ENCODE results near the gene THEM4.
"Not testable (repeated sequence)": the region's sequence is repeated elsewhere in the genome, so short reads cannot be mapped to it uniquely, and the experiment has no call there.

Gene THEM4

DNA sequence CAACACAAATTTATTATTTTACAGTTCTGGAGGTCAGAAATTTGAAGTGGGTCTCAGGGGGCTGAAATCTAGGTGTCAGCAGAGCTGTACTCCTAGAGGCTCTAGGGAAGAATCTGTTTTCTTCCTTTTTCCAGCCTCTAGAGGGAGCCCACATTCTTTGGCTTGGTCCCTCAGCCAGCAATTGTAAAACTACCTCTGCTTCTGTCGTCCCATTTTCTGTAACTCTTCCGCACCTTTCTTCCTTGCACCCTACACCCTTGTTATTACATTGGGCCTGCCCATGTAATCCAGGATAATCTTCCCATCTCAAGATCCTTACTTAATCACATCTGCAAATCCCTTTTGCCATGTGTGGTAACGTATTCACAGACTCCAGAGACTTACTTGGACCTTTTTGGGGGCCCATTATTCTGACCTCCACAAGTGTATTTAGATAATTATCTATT lies 24.8 kb upstream of the THEM4 start:
- DNase-seq = peak; percentile 69

DNA sequence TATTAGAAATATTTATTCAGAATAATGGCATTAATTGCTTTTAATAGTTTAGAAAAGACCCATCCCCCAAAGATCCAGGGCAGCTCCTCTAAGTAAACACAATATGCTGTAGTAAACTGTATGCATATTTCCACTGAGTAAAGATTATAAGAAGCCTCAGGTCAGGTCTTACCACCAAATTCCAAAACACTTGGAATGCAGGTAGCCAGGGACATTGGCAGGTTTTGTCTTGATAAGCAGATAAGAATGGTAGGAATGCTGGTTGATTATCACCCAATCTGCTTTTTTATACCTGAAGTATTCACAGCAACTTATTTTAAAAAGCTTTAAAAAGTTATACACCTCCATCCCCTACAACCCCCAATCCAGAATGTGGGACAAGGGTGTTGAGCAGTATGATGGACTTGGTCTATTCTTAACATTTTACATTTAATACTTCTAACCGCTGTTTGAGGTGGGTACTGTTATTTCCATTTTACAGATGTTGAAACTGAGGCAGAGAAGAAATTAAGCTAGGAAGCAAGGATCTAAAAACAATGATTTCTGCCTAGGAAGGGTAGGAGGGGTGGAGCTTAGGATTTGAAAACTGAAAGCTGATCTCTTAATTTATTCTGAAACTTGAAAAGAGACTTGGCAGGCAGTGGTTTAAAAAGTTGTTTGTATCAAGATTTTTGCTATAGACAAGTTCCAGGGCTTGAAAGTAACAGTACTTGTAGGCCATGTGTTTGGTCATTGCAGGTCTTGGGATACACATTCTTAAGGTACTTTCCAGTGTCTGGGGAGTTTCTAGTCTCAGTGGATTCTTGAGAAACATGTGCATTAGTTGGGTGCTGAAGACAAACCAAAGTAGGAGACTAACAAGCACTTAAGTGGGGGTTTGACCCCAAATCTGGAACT lies 15.6 kb upstream of the THEM4 start:
- DNase-seq = no peak

DNA sequence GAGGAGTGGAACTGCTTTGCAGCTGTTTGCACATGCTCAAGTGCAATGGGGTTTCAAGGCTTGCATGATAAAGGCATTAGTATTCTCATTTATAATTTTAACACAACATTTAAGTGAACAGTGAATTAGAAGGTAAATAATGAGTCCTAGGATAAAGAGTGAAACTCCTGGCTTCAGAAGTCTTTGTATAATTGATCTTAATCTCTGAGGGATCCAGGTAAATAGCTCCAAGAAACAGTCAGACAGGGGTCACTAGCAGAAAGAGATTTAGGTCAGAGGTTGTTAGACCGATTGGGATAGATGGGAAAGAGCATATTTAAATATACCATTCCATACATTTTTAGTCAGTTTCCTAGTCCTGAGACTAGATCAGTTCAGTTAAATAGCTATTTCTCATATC lies 14.1 kb upstream of the THEM4 start:
- DNase-seq = no peak

DNA sequence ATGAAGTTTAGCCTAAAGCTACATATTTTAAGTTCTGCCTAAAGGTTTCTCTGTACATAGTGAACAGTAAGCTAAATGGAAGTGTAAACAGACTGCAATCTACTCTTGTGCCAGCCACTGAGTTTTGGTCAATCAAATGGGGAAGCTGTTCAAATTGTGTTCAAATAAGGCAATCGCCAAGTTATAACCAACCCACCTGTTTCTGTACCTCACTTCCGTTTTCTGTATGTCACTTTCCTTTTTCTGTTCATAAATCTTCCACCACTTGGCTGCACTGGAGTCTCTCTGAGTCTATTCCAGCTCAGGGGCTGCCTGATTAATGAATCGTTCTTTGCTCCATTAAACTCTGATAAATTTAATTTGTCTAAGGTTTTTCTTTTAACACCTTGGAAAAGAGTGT lies 10.8 kb upstream of the THEM4 start:
- no peak for DNase-seq

DNA sequence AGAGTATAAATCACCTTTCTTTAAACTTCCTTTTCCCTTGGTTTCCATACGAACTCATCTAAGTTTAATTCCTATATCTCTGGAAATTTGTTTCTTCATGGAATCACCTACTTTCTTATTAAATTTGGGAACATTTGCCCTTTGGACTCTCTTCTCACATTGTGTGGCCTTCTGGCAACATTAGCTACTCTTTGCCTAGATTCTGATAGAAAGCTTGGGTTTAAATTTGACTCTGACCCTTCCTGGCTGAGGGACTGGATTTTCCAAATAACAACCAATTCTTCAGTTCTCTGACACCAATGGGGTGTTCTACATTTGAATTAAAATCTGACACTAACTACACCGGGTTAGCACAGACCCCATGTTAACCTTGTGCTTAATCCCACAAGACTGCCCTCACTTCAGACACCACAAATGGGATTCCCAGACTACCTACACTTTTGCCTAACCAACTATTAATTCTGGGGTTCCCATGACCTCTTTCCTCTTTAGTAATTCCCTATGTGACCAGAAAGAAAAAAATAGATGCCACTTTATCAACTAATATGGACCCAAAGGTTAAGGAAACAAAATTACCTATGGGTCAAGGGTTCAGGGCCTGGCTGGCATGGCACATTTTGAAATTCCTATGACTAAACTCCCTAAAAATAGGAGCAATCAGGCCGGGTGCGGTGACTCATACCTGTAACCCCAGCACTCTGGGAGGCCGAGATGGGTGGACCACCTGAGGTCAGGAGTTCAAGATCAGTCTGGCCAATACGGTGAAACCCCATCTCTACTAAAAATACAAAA lies 9.7 kb upstream of the THEM4 start:
- DNase-seq = no peak

DNA sequence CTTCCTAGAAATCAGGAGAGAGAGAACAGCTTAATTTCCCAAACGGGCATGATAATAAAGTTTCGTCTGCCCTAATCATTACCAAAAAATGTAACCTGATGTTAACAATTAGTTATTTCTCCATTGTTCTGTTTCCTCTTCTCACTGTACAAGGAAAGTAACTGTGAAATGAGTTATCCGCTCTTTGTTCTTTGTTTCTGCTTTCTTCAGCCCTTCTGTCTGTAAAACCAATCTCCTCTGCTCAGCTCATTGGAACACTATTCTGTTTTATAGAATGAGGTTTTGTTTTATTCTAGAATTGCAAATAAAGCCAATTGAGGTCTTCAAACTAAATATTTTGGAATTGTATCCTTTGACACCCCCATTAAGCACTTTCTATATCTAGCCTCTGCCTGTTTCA lies 8.8 kb upstream of the THEM4 start:
- DNase-seq = no peak

DNA sequence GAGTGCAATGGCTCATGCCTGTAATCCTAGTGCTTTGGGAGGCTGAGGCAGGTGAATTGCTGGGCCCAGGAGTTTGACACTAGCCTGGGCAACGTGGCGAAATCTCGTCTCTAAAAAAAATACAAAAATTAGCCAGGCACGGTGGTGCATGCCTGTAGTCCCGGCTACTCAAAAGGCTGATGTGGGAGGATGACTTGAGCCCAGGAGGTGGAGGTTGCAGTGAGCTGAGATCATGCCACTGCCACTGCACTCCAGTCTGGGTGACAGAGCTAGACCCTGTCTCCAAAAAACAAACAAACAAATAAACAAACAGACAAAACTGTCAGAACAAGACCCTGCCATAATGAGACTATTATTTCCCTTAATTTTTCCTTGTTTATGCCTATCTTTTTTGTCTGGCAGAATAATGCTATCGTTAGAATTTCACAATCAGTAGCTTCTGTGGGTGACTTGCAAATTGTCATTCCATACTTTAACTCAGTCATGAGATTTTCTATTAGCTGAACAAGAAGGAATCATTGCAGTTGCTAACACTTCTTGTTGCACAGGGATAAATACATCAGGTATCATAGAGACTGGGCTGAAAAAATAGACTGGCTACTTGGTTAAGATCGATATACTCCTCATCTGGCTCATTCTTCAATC lies 7.5 kb upstream of the THEM4 start:
- DNase-seq = no peak

DNA sequence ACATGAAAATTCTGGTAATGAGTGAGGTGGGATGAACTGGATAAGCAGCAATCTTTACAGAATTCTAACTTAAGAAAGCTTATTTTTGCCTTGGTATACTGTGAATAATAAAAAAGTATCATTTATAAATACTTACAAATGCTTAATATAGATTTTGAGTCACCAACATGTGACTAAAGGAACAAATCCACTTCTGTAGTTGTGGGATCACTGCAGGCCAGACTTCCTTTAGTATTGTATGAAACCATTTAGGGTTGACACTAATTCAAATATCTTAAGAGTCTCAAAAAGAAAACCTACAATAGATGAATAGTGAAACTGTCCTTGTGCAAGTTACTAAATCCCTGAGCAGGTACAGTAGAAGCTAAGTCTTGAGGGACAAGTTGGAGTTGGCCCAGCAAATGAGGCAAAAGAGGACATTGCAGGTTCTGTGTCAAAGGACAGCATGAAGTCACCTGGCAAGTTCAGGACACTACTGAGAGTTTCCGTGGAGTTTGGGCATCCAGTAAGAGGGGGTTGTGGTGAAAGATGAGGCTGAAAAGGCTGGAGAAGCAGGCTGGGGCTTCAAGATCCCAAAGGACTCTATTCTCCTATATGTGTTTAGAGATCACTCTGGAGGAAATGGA lies 5.9 kb upstream of the THEM4 start:
- DNase-seq = no peak

DNA sequence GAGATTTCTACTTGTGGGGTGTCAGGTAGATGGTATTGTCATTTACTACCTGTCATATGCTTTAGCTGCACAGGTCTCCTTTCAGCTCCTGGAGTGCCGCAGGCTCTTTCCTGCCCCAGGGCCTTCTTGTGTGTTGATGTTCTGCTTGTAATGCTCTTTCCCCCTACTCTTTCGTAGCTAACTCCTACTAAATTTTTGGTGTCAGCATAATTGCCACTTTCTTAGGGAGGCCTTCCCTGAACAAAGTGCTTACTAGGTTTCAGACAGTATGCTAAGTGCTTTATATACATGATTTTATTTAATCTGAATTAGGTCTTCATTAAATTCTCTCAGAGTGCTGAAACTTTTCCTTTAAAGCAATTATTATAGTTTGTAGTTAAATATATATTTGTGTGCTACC lies 4.8 kb upstream of the THEM4 start:
- DNase-seq = no peak

DNA sequence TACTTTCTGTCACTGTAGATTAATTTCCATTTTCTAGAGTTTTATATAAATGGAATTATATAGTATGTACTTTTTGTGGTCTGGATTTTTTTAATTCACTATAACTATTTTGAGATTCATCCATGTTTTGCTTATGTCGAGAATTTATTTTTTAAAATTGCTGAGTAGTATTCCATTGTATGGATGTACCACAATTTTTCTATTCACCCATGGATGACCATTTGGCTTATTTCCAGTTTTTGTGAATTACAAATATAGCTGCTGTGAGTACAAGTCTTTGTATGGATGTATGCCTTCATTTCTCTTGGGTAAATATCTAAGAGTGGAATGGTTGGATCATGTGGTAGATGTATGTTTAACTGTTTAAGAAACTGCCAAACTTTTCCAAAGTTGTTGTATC lies 3.7 kb upstream of the THEM4 start:
- DNase-seq = no peak

DNA sequence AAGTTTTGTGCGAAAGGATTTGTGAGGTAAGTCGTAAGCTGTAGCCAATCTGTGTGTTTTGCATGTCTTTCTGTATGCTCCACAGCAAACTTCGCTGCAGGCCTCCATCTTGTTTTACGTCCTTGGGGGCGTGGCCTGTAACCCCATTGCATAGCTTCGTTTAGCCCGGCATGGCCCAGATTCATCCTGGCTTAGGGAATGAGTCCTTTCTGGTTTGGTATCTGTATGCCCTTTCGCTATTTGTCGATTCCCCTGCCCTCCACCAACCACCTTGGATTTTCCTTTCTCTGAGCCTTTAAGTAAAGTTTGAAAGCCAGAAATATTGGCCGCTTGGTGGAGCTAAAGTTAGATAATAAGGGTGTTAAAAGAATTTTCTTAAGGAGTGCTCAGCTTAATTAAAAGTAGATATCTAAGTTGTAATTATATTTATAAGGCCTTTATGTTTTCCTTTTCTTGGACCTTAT lies 1.1 kb downstream of the THEM4 start:
- DNase-seq = no peak

DNA sequence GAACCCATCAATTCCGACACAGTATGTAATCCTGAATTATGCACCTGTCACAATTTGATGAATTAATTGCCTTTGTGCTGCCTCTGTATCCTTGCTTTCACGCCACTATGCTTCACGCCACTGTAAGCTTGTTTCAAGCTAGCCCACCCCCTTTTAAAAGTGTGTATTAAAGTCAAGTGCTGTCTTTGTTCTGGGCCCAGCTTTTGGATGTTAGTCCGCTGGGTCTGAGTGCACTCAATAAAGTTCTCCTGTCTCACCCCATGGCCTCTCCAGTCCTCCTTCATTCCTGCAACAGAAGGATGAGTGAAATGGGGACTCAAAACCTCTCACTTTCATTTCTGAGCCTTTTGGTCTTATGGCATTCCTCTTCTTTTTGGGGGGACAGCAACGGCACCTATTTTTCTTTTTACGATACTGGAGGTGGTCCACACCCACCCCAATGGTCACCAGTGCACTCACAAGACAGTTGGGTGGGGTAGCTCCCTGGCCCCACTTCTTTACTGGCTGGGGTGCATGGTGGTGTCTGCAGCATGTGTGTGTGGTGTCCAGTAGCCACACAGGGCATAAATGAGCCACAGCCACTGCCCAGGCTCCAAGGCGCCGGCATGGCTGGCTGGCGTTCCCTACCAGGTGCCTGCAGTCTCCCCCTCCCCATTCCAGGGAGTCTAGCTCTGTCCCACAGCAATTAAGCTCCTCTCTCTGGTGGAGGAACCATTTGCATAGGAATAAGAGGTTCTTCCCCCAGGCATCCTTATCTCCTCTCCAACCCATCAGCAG lies 1.8 kb downstream of the THEM4 start:
- DNase-seq = no peak

DNA sequence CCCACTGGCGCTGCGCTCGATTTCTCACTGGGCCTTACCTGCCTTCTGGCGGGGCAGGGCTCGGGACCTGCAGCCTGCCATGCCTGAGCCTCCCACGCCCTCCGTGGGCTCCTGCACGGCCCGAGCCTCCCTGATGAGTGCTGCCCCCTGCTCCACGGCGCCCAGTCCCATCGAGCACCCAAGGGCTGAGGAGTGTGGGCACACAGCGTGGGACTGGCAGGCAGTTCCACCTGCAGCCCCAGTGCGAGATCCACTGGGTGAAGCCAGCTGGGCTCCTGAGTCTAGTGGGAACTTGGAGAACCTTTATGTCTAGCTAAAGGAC lies 3.0 kb downstream of the THEM4 start:
- DNase-seq = not testable (repeated sequence)

DNA sequence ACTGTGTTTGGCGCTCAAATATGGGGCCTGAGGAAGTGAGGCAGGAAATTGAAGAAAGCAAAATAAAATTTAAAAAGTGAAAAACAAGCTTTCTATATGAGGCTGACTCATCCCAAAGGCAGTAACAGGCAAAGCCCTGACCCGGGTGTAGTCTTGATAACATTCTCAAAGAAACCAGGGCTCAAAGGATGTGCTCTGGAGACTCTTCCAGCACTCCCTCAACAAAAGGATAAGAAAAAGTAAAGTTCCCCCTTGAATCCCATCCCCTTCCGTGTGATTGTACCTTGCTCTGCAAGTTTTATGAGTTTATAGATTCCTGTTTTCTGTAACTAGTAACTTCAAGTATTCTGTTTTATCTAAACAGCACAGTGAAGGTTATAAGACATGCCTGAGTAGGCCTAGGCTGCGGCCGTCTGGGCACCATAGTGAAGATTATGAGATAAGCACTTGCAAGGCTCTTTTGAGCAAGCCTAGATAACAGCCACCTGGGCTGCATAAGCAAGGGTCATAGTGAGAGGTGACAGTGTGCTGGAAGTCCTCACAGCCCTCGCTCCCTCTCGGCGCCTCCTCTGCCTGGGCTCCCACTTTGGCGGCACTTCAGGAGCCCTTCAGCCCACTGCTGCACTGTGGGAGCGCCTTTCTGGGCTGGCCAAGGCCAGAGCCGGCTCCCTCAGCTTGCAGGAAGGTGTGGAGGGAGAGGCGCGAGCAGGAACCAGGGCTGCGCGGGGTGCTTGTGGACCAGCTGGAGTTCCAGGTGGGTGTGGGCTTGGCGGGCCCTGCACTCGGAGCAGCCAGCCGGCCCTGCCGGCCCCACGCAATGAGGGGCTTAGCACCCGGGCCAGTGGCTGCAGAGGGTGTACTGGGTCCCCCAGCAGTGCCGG lies 3.6 kb downstream of the THEM4 start:
- DNase-seq = not testable (repeated sequence)

DNA sequence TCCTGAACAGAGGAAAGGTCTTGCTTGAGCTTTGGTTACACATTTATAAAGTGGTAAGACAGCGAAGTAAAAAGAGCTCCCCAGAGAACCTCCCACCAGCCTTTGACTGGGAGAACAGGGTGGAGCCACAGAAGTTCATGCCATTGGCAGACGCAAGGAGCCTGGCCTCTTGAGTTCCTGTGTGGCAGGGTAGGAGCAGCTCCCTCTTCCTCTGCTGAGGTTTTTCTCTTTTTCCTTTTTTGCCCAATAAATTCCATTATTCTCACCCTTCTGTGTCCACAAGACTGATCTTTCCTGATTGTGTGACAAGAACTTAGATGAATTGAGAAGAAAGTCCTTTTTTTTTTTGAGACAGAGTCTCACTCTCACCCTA lies 4.3 kb downstream of the THEM4 start:
- DNase-seq = no peak

DNA sequence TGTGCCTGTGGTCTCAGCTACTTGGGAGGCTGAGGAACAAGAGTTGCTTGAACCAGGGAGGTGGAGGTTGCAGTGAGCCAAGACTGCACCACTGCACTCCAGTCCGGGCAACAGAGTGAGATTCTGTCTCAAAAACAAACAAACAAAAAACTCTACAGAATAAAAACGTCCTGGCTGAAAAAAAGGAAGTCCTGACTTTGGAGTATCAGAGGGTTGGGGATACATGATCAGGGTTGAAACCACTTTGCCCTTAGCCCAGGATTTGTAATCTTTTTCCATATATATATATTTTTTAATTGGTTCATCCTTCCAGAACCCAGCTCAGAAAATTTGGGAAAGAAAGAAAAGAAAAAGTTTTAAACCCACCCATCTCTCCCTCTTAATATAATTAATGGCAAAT lies 6.5 kb downstream of the THEM4 start:
- no peak for DNase-seq

DNA sequence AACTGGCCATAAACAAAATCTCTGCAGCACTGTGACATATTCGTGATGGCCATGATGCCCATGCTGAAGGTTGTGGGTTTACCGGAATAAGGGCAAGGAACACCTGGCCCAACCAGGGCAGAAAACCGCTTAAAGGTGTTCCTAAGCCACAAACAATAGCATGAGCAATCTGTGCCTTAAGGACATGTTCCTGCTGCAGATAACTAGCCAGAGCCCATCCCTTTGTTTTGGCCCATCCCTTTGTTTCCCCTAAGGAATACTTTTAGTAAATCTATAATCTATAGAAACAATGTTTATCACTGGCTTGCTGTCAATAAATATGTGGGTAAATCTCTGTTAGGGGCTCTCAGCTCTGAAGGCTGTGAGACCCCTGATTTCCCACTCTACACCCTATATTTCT lies 8.5 kb downstream of the THEM4 start:
- DNase-seq = not testable (repeated sequence)

DNA sequence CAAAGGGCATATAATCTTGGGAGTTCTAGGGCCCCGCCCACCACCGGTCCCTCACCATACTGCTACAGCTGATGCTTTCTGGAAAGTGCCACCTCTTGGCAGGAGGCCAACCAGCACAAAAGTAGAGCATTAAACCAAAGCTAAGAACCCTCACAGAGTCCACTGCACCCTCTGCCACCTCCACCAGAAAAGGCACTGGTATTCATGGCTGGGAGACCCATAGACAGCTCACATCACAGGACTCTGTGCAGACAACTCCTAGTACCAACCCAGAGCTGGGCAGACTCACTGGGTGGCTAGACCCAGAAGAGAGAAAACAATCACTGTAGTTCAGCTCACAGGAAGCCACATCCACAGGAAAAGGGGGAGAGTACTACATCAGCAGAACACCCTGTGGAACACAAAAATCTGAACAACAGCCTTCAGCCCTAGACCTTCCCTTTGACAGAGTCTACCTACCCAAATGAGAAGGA lies 10.8 kb downstream of the THEM4 start:
- no peak for DNase-seq

DNA sequence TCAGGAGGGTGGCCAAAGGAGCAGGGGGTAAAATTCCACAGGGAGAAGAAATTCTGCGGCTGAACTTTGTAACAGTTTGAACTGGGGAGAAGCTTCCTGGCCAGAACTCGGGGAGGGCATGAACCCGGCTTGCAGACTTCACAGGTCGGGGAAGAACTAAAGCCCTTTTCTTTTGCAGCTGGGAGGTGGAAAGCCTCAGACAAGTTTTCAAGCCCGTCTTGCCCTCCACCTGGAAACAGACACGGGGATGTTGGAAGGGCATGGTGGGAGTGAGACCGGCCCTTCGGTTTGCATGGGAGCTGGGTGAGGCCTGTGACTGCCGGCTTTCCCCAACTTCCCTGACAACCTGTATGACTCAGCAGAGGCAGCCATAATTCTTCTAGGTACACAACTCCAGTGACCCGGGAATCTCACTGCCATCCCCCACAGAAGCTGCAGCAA lies 11.3 kb downstream of the THEM4 start:
- DNase-seq = no peak

DNA sequence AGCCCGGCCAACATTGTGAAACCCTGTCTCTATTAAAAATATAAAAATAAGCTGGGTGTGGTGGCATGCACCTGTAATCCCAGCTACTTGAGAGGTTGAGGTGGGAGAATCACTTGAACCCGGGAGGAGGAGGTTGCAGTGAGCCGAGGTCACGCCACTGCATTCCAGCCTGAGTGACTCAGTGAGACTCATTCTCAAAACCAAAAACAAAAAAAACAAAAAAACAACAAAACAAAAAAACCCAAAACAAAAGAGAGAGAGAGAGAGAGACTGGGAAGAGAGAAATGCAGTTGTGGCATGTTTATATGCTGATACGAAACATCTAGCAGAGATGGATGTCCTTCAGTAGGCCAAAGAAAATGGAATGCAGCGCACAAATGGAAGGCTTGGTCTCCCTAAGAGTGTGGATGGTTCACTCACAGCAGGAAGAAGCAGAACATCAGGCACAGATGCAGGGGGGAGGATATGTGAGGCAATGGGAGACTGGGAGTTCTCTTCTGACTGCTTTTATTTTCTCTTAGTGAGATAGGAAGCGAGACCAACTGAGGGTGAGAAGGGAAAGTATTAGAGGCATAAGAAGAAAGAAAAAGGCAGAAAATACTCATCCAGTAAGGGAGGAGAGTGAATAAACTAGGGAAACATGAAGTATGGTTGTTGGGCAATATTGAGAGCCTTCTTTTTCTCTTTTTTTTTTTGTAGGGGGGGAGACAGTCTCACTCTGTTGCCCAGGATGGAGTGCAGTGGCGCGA lies 16.0 kb downstream of the THEM4 start:
- DNase-seq = no peak

Data from NCI-H2171 treated with DMSO at 0.1 percent for 48 hours (cell line).